ENCODE data around the gene KCNK16.
"Not testable (repeated sequence)": the region's sequence is repeated elsewhere in the genome, so short reads cannot be mapped to it uniquely, and the experiment has no call there.

The KCNK16 gene

GRCh38 chr6:39309942-39310531, 12.5 kb downstream of the KCNK16 start:
- DNase-seq (ENCODE audit: low read depth in 2 of 2) = peak; percentile 57 to 59

GRCh38 chr6:39307462-39307861, 15.0 kb downstream of the KCNK16 start:
- no peak for DNase-seq (ENCODE audit: low read depth in 2 of 2)

DNA sequence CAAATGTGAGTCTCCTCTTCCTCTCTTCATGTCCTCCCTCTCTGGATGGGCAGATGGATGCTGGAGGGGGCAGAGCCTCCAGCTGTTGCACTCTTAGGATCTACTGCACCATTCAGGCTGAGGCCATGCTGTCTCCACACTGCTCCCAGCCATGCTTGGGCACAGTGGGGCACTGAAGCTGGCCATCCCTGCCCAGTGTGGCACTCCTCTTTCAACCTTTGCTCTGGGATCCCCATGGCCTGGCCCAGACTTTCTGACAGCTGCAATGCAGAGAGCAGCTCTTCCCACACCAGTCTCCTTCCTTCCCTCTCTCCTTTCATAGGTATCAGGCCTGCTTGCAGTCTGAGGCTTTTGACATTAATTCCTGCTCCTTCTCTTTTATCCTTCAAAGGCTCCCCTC, 17.6 kb downstream of the KCNK16 start:
- DNase-seq (ENCODE audit: low read depth in 2 of 2) = no peak

DNA sequence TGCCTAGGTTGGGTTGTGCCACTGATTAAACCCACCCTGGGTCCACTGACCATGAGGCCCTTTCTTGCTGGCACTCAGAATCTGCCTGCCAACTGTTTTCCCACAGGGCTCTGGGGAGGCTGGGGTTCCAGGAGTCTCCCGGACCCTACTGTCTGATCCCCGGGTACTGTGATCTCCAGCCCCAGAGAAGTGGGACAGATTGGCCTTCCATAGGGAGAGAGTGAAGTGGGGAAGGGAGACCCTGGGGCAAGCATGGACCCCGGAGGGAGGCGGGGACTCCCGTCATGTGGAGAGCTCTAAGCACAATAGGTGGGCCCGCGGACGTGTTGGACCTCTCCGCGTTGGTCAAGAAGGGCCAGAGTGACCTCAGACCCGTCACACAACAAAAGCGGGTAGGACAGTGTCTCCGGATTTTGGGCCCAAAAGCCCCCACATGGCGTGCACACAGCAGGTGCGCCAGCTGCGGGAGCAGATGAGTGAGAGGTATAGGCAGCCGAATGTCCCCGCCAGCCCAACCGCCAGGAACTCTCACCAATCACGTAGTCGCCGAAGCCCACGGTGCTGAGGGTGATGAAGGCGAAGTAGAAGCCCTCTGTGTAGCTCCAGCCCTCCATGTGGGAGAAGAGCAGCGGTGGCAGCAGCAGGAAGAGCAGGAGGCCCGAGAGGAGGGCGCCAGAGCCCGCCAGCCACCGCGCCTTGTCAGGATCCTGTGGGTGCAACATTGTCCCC, 18.9 kb downstream of the KCNK16 start:
- DNase-seq (ENCODE audit: low read depth in 2 of 2) = no peak

GRCh38 chr6:39302669-39303424, 19.7 kb downstream of the KCNK16 start:
- peak; percentile 87 to 91 for DNase-seq (ENCODE audit: low read depth in 2 of 2)

GRCh38 chr6:39302011-39302410, 20.5 kb downstream of the KCNK16 start:
- DNase-seq (ENCODE audit: low read depth in 2 of 2) = no peak

DNA sequence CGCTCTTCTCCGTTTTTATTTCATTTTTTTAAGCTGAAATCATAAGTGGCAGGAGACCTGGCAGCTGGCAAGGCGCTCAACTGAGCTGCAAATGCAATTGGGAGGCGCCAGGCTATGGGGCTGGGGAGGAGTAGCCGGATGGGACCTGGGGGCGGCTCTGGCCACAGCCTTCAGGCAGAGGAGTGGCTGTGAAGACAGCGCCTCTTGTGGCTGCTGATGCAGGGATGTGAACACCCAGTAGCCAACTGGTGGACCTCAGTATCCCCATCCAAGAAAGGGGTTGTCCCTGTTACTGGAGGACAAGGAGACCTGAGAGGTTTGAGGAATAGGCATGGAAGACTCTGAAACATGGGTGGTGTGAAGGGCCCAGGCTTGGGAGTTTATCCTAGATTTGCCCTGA, 20.9 kb downstream of the KCNK16 start:
- no peak for DNase-seq (ENCODE audit: low read depth in 2 of 2)

- no peak for DNase-seq (ENCODE audit: low read depth in 2 of 2)
Observed at GRCh38 chr6:39300739-39301138, 21.8 kb downstream of the KCNK16 start.

DNA sequence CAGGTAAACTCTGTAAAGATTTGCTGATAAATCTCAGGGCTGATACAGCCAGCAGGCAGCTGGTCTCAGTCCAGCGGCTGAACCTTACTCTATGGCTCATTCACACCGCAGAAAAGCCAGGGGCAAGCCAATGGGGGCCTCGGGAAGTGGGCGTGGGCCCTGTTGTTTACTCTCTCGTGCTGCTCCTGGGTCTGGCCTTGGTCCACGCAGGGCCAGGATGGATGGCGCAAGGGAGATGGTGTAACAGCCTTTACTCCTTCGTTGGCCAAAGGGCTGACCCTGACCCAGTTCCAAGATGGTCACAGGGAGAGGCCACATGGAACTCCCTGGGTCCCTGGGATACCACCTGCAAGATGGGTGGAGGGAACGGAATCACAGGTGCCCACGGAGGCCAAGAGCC, 24.4 kb downstream of the KCNK16 start:
- no peak for DNase-seq (ENCODE audit: low read depth in 2 of 2)

DNA sequence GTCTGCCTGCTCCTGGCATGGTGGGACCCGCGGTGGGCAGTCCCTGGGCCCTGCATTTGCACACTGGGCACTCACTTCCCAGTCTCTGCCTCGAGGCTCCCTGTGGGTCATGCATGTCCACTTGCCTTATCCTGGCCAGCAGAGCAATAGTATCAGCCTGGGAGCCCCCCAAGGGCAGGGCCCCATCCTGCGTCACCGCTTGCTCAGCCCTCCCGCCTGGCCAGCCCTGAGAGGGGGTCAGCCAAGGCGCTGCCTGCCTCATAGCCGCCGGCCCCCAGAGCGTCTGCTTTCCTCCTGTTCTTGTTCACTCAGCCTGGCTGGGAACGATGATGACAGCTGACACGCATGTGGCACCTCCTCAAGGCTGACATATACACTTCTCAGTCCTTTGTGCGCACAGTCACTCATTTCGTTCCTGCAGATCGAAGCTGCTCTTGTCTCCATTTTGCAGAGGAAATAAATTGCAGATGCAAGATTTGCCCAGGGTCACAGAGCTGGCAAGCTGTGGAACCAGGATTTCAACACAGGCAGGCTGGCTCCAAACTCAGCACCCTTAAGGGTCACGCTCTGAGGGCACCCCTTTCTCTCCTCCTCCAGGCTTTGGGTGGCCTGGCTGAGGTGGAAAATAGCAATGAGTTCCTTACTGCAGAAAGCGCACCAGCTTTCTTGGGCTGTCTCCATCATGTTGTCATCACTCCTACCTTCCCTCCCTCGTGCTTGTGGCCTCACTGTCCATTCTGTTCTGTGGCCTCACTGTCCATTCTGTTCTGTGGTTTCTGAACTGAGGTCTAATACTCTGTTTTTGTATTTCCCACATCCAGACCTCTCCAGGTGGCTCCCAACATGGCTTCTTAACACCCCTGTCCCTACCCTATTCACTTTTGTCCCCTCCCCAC, 25.5 kb downstream of the KCNK16 start:
- DNase-seq (ENCODE audit: low read depth in 2 of 2) = no peak

- no peak for DNase-seq (ENCODE audit: low read depth in 2 of 2)
Observed at GRCh38 chr6:39295611-39296011, 26.9 kb downstream of the KCNK16 start.

DNA sequence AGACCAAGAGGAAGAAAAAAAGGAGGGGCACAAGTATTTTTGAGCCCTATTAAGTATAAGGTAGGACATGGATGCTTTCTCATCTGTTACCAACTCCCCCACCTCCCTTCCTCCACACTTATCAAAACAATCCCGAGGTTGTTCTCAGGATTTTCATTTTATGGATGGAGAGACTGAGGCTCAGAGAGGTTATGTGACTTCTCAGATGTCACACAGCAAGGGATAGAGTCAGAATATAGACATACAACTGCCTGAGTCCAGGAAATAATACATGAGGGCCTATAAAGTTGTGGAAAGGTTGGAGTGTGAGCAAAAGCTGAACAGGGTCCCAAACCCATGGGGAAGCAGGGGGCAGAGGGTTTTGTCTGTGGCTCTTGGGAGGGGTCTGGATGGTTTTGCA, 27.6 kb downstream of the KCNK16 start:
- no peak for DNase-seq (ENCODE audit: low read depth in 2 of 2)

- no peak for DNase-seq (ENCODE audit: low read depth in 2 of 2)
Observed at GRCh38 chr6:39294133-39294532, 28.4 kb downstream of the KCNK16 start.

- DNase-seq (ENCODE audit: low read depth in 2 of 2) = no peak
Observed at GRCh38 chr6:39292637-39293036, 29.9 kb downstream of the KCNK16 start.

- no peak for DNase-seq (ENCODE audit: low read depth in 2 of 2)
Observed at GRCh38 chr6:39289490-39289889, 33.0 kb downstream of the KCNK16 start.

GRCh38 chr6:39287601-39288000, 34.9 kb downstream of the KCNK16 start:
- no peak for DNase-seq (ENCODE audit: low read depth in 2 of 2)

DNA sequence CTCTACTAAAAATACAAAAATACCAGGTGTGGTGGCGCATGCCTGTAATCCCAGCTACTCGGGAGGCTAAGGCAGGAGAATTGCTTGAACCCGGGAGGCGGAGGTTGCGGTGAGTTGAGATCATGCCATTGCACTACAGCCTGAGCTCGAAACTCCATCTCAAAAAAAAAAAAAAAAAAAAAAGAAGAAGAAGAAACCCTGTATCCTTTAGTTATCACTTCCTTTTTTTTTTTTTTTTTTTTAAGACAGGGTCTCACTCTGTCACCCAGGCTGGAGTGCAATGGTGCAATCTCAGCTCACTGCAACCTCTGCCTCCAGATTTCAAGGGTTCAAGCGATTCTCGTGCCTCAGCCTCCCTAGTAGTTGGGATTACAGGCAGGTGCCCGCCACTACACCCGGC, 35.9 kb downstream of the KCNK16 start:
- not testable (repeated sequence) for DNase-seq (ENCODE audit: low read depth in 2 of 2)

GRCh38 chr6:39282774-39283173, 39.7 kb downstream of the KCNK16 start:
- DNase-seq (ENCODE audit: low read depth in 2 of 2) = no peak

GRCh38 chr6:39281312-39281980, 41.1 kb downstream of the KCNK16 start:
- no peak for DNase-seq (ENCODE audit: low read depth in 2 of 2)

- no peak for DNase-seq (ENCODE audit: low read depth in 2 of 2)
Observed at GRCh38 chr6:39280247-39280731, 42.2 kb downstream of the KCNK16 start.

DNA sequence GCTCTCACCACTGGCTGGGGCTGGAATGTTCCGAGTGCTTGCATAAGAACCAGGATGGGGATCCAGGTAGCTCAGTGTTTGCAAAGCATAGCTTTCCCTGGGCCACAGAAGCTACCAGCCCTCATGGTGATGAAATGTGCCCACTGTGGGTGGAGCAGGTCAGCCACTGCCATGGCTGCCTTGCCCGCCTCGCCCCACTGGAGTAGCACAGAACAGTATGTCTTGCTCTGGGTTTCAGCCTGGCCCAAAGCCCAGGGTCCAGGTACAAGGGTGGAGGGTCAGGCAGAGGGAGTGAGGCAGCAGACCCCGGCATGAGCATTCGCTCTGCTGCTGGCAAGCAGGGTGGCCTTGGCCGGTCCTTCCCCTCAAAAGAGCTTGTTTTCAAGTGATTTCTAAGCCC, 43.0 kb downstream of the KCNK16 start:
- DNase-seq (ENCODE audit: low read depth in 2 of 2) = no peak
